Brain microvascular endothelial cell (primary cell): ENCODE results near the gene CREB3L1.

Experiments
- DNase-seq: peaks from one replicate; pipeline ENCODE4 v3.0.0-alpha.2; 2020
- H3K27ac ChIP-seq: fragments of 250-450 bp; sonication (Bioruptor Pico); 2 replicates; pipeline ENCODE4 v1.5.1; 2020; ENCODE audit warnings: mild to moderate bottlenecking, moderate library complexity
- H3K27me3 ChIP-seq: fragments of 250-450 bp; sonication (Bioruptor Pico); replicated peaks from 2 replicates; pipeline ENCODE4 v1.5.1; 2020; ENCODE audit warnings: mild to moderate bottlenecking
- H3K36me3 ChIP-seq: fragments of 250-450 bp; sonication (Bioruptor Pico); replicated peaks from 2 replicates; pipeline ENCODE4 v1.5.1; 2020; ENCODE audit warnings: mild to moderate bottlenecking
- H3K4me3 ChIP-seq: 2 replicates; pipeline ENCODE4 v1.5.1; 2011; ENCODE audit warnings: low read depth, mild to moderate bottlenecking, control low read depth, low read length, moderate library complexity
- in situ Hi-C: cut with HindIII; loops from 2 replicates; pipeline ENCODE4 v1.10.0; 2017; ENCODE audit warnings: low sequenced_read_pairs, low pct_ligation_motif_present
- TF ChIP-seq, protein P1 (sequence below): IDR thresholded peaks from 2 replicates; pipeline ENCODE4 v1.5.1; 2011; ENCODE audit warnings: low read depth, mild to moderate bottlenecking, moderate library complexity, low read length, control low read depth, inconsistent platforms; ENCODE audit errors: missing control alignments

Gene CREB3L1

DNA sequence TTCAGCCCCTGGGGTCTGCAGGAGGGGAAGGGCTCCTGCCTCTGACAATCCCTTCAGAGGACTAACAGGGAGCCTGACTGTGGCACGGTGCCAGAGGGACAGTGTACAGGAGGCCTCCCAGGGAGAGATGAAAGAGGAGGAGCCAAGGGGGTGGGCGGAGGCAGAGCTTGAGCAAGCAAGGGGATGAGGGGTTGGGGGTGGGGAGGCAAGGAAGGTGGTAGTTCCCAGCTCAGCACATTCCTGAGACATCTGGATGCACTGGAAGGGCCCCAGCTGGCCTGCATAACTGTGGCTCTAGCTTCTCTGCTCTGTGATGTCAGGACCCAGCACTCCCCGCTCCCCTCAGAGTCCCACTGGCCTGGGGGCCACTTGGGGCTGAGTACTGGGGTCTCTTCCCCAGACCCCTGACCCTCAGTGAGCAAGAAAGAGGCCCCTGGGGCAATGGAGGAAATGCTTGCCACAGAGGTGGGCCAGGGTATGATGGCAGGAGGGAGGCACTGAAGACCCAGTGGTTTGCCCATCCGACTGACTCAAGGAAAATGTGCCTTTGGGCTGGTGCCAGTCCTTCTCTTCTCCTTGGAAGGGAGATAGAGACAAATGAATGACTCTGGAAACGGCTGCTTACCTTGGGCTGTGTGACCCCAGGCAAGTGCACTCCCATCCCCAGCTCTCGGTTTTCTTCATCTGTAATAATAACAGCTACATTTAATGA is 13.3 kb downstream of the CREB3L1 start:
- TF ChIP-seq, protein P1, sequence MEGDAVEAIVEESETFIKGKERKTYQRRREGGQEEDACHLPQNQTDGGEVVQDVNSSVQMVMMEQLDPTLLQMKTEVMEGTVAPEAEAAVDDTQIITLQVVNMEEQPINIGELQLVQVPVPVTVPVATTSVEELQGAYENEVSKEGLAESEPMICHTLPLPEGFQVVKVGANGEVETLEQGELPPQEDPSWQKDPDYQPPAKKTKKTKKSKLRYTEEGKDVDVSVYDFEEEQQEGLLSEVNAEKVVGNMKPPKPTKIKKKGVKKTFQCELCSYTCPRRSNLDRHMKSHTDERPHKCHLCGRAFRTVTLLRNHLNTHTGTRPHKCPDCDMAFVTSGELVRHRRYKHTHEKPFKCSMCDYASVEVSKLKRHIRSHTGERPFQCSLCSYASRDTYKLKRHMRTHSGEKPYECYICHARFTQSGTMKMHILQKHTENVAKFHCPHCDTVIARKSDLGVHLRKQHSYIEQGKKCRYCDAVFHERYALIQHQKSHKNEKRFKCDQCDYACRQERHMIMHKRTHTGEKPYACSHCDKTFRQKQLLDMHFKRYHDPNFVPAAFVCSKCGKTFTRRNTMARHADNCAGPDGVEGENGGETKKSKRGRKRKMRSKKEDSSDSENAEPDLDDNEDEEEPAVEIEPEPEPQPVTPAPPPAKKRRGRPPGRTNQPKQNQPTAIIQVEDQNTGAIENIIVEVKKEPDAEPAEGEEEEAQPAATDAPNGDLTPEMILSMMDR = no peak
- H3K27ac ChIP-seq = peak overlapping the region; percentile 90
- H3K27me3 ChIP-seq = no peaks in the 10 kb centered on the region
- H3K36me3 ChIP-seq = peaks cover 14% of the 10 kb centered on the region
- H3K4me3 ChIP-seq = no peak overlapping the region
- in situ Hi-C loops = no loop called here
- DNase-seq = peak; percentile 94

DNA sequence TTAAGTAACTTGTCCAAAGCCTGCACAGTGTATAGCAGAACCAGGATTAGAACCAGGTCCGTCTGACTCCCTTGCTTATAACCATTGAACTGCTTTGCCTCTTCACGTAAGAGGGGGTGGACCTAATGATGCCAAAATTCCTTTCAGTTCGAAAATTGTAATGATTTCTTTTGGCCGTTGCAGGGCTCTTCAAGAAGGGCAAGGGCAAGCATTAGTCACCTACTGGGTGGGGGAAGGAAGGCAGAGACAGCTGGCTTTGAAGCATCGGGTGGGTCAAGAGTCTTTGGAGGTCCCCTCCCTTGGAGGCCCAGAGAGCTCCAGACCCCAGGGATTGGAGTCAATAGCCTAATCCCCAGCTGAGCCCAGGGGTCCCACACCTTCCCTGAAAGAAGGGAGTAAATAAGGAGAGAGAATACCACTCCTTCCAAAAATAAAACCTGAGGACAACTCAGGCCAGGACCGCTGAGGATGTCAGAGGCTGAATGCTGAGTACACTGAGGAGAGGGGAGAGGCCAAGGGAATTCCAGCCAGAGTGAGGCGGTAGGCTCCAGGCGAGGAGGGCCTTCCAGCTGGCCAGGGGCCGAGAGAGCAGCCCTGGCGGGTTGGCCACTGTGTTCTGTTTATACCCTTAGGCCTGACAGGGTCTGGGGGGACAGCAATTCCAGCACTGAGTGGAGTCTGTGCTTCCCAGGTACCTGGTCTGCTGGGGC is 14.1 kb downstream of the CREB3L1 start:
- DNase-seq = peak; percentile 55
- no peaks in the 10 kb centered on the region for H3K27me3 ChIP-seq
- TF ChIP-seq, protein P1 = peak; percentile 23
- in situ Hi-C loops = no loop called here
- peak overlapping the region; percentile 90 for H3K27ac ChIP-seq
- H3K36me3 ChIP-seq = peaks cover 12% of the 10 kb centered on the region
- H3K4me3 ChIP-seq = no peak overlapping the region

DNA sequence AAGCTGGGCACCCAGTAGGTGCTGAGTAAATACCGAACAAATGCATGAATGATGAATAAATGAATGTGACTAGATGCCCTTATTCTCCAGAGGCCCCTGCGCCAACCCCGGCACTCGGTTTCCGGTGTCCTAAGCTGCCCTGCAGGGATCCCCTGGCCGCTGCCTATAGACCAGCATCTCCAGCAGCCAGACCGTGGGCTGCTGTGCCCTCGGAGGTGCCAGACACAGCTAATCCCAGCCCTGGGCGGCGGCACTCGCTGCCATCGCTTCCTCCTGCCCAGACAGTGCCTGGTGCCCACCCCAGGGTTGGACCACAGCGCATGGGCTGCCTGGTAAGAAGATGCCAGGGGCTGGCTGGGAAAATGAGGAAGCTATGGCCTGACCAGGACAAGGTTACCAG is 15.6 kb downstream of the CREB3L1 start:
- no peak overlapping the region for H3K4me3 ChIP-seq
- no peaks in the 10 kb centered on the region for H3K27me3 ChIP-seq
- in situ Hi-C loops = no loop called here
- H3K36me3 ChIP-seq = peaks cover 7% of the 10 kb centered on the region
- DNase-seq = no peak
- H3K27ac ChIP-seq = peak overlapping the region; percentile 93
- TF ChIP-seq, protein P1 = no peak

DNA sequence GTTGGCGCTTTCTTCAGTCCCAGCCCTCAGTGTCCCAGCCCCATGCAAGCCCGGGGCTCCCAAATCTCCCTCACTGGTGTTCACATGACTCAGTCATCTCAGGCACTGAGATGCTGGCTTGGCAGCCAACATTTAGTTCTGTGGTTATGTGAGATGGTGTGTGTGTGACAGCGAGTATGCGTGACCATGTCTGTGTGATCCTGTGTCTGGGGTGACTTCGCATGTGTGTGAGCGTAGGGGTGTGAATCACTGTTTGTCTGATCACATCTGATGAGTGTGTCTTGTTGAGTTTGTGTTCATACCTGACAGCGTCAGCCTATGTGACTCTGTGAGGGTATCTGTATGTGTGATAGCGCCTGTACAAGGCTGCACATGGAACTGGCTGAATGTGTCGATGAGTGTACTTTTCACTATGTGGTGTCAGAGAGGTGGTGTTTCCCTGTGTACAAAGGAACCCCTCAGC is 16.2 kb downstream of the CREB3L1 start:
- TF ChIP-seq, protein P1 = no peak
- in situ Hi-C loops = no loop called here

DNA sequence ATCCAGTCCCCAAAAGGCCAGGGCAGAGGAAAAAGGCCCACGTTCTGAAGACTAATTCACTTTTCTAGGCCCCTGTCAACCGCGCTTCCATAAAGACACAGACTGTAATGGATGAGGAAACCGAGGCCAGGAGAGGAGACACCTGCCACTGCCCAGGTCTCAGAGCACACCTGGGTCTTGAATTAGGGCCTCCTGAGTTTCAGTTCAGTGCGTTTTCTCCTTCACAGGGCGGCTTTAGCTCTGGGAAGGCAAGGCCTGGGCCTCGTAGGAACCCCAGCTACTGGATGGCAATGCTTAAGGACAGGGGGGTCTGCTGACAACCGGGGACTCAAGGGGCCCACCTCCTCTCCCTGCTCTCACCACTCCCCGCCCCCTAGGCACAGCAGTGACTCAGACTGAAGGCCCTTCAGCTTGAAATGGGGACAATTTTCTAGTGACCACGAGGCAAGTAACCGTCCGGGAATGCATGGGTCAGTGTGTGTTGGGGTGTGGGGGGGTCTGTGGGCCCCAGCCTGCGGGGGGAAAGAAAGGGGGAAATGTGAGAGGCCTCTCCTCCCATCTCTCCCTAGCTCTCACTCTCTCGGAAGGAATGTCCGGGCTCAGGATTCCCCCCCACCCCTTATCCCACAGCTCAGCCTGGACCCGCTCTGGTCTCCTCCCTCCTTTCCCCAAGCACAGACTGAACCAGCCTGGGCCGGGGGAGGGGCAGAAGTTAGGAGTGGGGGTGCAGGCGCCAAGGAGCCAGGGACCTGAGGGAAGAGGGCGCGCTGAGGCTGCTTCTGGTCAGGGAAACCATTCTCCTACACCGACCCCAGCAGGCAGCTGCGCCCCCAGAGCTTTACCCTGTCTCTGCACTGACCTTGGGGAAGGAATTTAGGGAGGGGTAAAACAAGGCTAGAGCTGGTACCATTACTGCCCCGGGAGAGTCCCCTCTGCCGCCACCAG is 17.2 kb downstream of the CREB3L1 start:
- in situ Hi-C loops = no loop called here
- TF ChIP-seq, protein P1 = no peak
- Histone ChIP-seq H3K4me3 (peak overlapping the region; percentile 50), H3K27me3 (no peaks in the 10 kb centered on the region), H3K27ac (peak overlapping the region; percentile 93), H3K36me3 (peaks cover 9% of the 10 kb centered on the region)
- peak; percentile 90 for DNase-seq

More for the DNA sequence above, 16.2 kb downstream of the CREB3L1 start:
- DNase-seq = peak; percentile 93
- H3K4me3 ChIP-seq = no peak overlapping the region
- peak overlapping the region; percentile 93 for H3K27ac ChIP-seq
- peaks cover 7% of the 10 kb centered on the region for H3K36me3 ChIP-seq
- no peaks in the 10 kb centered on the region for H3K27me3 ChIP-seq
